GM12875 (cell line): ENCODE data around the gene TBC1D22A.
"Not testable (repeated sequence)": the region's sequence is repeated elsewhere in the genome, so short reads cannot be mapped to it uniquely, and the experiment has no call there.

Source experiments
- H3K4me3 ChIP-seq: one replicate; pipeline ENCODE4 v1.5.1; 2011; ENCODE audit warnings: low read depth, low read length, control low read depth
- TF ChIP-seq, protein P1 (sequence below): IDR thresholded peaks from 2 replicates; pipeline ENCODE4 v1.5.1; 2011; ENCODE audit warnings: low read depth, mild to moderate bottlenecking, control low read depth, inconsistent platforms, low read length, moderate library complexity, borderline replicate concordance; ENCODE audit not compliant: insufficient read depth

TBC1D22A gene

DNA sequence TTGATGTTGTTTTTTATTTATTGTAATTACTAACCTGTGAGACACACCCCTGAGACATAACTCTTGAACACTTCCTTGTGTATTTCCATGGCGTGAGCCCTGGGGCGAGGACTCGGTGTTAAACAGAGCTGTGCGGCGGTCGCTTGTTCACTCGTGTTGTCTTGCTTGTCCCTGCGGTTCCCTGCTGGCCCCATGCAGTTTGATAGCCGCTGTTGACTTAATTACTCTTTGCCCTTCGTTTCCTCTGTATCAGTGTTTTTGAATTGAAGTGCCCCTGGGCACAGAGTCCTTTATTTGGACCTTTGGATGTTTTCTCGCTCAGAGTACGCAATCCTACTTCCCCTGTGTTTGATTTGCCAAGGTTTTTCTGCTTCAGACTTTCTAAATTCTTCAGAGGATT is 52.7 kb downstream of the TBC1D22A start:
- TF ChIP-seq, protein P1, sequence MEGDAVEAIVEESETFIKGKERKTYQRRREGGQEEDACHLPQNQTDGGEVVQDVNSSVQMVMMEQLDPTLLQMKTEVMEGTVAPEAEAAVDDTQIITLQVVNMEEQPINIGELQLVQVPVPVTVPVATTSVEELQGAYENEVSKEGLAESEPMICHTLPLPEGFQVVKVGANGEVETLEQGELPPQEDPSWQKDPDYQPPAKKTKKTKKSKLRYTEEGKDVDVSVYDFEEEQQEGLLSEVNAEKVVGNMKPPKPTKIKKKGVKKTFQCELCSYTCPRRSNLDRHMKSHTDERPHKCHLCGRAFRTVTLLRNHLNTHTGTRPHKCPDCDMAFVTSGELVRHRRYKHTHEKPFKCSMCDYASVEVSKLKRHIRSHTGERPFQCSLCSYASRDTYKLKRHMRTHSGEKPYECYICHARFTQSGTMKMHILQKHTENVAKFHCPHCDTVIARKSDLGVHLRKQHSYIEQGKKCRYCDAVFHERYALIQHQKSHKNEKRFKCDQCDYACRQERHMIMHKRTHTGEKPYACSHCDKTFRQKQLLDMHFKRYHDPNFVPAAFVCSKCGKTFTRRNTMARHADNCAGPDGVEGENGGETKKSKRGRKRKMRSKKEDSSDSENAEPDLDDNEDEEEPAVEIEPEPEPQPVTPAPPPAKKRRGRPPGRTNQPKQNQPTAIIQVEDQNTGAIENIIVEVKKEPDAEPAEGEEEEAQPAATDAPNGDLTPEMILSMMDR: no peak
- H3K4me3 ChIP-seq: no peak overlapping the region

DNA sequence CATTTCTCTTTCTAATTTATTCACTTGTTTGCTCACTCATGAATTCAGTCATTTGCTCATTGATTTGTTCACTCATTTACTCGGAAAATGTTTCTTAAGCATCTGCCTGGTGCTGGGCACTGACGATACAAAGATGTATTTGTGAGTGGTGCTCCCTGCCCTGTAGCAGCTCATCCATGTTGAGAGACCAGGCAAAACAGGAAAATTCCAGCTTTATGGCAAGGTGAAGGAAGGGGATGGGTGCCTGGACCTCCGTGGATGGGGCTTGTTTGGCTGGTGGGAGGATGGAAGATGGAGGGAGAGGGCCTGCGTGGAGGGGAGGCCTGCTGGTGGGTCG is 53.1 kb downstream of the TBC1D22A start:
- H3K4me3 ChIP-seq: no peak overlapping the region
- TF ChIP-seq, protein P1: no peak

DNA sequence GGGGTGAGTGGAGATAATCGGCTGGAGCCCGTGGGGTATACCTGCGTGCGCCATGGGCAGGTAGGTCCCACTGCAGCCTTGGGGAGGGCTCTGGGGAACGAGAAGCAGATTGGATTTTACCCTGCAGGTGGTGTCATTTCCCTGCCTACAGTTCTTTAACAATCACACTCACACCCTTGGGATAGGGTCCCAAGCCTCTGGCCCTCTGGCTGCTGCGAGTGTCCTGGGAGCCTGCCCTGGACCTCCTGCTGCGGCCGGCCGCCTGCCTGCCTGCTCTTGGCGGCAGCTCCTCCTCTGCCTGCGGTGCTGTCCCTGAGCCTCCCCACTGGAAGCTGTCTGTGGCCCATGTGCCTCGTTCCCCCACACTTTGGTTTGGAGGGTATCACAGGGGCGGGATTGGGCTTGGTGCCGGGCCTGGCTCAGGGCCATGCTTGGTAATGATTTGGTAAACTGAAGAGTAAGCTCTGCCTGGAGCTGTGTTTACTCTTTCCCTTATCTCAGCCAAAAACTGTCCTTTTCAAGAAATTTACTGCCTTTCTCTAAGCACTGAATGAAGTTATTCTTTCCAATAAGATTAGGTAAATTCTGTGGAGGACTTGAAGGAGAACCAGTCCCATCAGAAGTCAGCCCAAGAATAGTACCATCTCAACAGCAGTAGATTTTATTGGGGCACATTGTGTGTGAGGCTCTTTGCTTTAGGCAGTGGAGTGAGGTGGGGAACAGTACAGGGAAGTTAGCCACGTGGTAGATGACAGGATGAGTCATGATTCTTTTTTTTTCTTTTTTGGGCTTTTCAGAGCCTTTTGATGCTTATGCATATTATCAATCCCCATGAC is 53.7 kb downstream of the TBC1D22A start:
- H3K4me3 ChIP-seq: no peak overlapping the region
- TF ChIP-seq, protein P1: no peak

DNA sequence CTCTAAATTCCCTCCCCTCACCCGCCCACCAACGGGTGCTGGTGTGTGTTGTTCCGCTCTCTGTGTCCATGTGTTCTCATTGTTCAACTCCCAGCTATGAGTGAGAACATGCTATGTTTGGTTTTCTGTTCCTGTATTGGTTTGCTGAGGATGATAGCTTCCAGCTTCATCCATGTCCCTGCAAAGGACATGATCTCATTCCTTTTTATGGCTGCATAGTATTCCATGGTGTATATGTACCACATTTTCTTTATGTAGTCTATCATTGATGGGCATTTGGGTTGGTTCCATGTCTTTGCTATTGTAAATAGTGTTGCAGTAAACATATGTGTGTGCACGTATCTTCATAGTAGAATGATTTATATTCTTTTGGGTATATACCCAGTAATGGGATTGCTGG is 54.9 kb downstream of the TBC1D22A start:
- H3K4me3 ChIP-seq: not testable (repeated sequence)

DNA sequence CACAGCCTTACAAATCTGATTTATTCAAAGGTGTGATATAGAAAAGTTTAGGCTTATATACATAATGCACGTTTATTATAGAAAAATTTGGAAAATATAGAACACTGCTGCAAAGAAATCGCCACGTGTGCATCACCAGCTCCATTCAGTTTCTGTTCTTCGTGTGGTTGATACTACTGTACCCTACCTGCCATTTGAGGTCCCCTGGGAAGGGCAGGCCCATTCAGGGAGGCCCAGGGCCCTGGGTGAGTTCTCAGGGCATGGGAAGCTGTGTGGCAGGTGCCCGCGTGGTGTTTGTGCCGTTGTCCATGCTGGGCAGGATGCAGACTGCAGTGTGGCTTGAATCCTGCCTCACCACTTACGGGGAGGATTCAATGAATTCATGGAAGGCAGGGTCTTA is 60.8 kb downstream of the TBC1D22A start:
- TF ChIP-seq, protein P1: no peak
- no peak overlapping the region for H3K4me3 ChIP-seq

DNA sequence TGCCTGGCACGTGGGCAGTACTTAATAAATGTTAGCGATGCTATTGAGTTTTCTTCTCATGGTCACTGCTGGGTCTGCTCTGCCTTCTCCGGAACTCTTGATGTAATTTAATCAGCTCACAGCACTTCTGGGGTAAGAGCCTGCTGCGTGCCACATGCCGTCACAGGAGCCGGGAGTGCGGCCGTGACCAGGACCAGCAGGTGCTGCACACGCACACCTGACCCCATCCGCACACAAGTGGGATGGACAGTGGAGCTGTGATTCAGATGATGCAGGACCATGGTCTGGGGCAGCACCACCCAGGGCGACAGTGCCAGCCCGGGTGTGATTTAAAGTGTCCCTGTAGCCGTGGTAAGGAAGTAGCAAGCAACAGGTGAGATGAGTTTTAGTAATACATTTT is 61.2 kb downstream of the TBC1D22A start:
- TF ChIP-seq, protein P1: no peak
- H3K4me3 ChIP-seq: no peak overlapping the region

DNA sequence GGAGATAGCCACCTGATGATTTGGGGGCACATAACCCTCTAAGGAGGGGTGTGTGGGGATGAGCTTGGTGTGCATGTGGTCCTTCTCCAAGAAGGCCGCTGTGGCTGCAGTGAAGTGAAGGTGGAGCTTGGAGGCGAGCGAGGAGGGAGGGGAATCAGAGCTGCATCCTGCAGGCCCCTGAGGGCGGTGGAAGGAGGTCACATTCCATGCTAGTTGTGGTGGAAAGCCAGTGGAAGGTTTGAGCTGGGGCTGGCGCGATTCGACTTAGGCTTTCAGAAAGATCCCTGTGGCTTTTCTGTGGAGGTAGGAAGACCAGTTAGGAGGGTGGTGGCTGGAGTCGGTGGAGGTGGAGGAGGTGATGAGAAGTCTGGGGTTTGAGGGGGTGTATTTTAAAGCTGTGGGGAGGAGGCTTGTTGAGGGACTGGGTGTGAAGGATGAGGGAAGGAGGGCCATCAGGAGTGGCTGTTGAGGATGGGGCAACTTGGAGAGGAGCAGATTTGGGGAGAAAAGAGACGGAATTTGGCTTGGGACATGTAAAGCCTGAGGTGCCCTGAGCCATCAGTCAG is 62.0 kb downstream of the TBC1D22A start:
- H3K4me3 ChIP-seq: no peak overlapping the region
- TF ChIP-seq, protein P1: no peak
